Activated naive CD8-positive, alpha-beta T cell treated with anti-CD3 and anti-CD28 coated beads for 36 hours (primary cell): ENCODE measurements around the gene MINDY4. TPM values are rescaled to one million over a fixed set of nuclear protein-coding genes. Genes with fewer than 3 reads are reported as not detected.

Experiments
- DNase-seq: peaks from one replicate; pipeline ENCODE4 v3.0.0; 2021
- H3K27ac Mint-ChIP-seq: one replicate; pipeline ENCODE4 v1.8.0; 2022; ENCODE audit warnings: mild to moderate bottlenecking, moderate library complexity, mixed read lengths
- H3K27me3 Mint-ChIP-seq: one replicate; pipeline ENCODE4 v1.8.0; 2022; ENCODE audit warnings: mild to moderate bottlenecking, mixed read lengths
- H3K36me3 Mint-ChIP-seq: one replicate; pipeline ENCODE4 v1.8.0; 2021; ENCODE audit warnings: mild to moderate bottlenecking, mixed read lengths
- H3K4me1 Mint-ChIP-seq: one replicate; pipeline ENCODE4 v1.8.0; 2021; ENCODE audit warnings: mixed read lengths
- H3K4me3 Mint-ChIP-seq: one replicate; pipeline ENCODE4 v1.8.0; 2022; ENCODE audit warnings: mild to moderate bottlenecking, moderate library complexity, mixed read lengths
- H3K9me3 Mint-ChIP-seq: one replicate; pipeline ENCODE4 v1.8.0; 2022; ENCODE audit warnings: mixed read lengths
- total RNA-seq, 2 experiments: library from RNA; stranded (reverse); gene quantifications; one replicate each; pipeline ENCODE4 v1.2.3, GENCODE V29; 2021

MINDY4 gene
- total RNA-seq, 2 experiments from 2014 or later: 1.6 to 2.0 TPM

DNA sequence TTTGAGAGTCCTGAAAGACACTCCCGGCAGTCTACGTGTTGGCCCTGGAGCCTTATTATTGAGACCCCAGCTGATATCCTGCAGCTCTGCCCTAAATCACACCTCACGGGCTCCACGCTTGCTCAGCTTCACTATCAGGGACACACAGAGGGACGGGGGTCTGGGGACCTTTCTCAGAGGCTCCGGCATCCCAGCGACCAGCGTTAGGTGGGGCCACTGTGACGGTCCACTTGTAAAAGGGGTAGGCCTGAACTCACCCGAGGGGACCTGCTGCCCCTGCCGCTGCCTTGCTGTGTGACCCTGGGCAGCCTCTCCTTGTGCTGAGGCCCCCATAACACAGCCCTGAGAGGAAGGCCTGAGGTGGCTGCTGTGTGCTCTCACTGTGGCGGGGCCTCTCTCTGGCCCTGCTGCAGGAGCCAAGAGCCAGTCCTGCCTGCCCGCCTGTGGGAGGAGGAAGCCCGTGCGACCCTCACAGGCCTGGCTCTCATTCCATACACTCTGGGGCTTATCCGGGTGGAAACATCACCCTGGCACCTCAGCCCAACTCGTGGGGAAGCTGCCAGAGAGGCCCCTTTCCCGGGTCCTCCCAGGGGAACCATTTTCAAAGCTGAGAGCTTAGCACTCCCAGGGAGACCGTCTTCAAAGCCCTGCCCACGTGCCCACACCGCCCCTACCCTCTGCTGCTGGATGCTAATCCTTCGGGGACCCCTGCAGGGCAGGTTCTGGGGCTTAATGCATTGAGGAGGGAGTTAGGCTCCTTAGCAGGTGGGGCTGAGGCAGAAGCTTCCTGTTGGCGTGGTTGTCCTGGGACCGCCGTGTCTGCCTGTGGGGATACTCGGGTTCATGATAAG is 162.1 kb downstream of the MINDY4 start:
- Mint-ChIP-seq H3K27me3 (peaks cover 6% of the 10 kb centered on the region), H3K9me3 (no peaks in the 10 kb centered on the region), H3K4me3 (no peak overlapping the region), H3K27ac (no peak overlapping the region), H3K4me1 (no peaks in the 10 kb centered on the region), H3K36me3 (no peaks in the 10 kb centered on the region)
- no peak for DNase-seq

DNA sequence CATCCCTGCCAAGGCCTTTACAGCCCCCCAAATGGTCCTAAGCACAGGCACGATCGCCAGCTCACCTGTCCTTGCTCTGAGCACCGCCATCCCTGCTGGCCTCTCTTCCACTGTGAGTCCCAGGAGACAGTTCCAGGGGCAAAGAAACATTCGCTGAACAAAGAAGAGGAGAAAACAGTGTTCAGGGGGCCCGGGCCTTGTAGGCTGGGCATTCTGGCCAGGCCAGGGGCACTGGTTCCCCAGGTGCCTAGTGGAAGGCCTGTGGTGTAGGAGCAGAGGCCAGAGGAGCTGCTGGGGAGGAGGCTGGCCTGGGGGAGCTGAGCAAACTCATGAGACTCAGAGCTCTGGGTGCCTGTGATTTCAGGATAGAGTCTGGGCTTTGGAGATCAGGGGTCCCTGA is 163.0 kb downstream of the MINDY4 start:
- H3K9me3 Mint-ChIP-seq: no peaks in the 10 kb centered on the region

DNA sequence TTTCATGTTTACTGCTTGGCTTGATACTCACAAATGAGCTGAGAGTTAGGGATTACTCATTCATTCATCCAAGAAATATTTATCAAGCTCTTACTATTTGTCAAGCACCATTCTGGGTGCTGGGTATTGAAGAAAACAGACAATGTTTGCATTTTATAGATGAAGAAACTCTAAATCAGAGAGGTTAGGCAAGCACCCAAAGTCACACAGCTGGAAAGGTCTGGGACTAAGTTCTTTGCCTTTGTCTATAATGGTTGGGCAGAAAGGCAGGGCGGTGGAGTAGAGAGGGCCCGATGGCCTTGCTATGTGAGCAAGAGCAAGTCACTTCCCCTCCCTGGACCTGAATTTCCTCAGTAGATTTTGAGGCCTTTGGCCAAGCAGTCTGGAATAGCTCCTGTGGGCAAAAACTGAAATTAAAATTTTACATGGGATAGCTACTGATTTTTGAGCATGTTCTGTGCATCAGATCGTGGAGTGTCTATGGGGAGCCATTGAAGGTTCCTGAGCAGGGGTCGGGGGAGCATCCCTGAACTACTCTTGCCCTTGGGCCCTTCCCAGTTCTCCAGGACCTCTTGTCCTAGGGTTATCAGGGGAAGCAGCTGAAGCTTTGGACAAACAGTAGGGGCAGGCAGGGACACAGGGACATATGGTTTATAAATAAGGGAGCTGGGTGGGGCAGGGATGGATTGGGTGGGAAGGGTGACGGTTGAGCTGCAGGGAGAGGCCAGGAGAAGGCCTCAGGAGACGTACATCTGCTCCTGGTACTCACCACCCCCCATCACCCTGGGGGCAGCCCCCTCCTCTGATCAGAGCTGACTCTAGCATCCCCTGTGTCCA is 163.7 kb downstream of the MINDY4 start:
- Mint-ChIP-seq H3K27me3 (peaks cover 14% of the 10 kb centered on the region), H3K9me3 (peaks cover 1% of the 10 kb centered on the region), H3K27ac (no peak overlapping the region), H3K4me3 (no peak overlapping the region), H3K36me3 (no peaks in the 10 kb centered on the region), H3K4me1 (no peaks in the 10 kb centered on the region)
- no peak for DNase-seq

More for the DNA sequence above, 163.0 kb downstream of the MINDY4 start:
- Mint-ChIP-seq H3K4me3 (no peak overlapping the region), H3K4me1 (no peaks in the 10 kb centered on the region), H3K27me3 (peaks cover 7% of the 10 kb centered on the region), H3K36me3 (no peaks in the 10 kb centered on the region), H3K27ac (no peak overlapping the region)
- DNase-seq: no peak

DNA sequence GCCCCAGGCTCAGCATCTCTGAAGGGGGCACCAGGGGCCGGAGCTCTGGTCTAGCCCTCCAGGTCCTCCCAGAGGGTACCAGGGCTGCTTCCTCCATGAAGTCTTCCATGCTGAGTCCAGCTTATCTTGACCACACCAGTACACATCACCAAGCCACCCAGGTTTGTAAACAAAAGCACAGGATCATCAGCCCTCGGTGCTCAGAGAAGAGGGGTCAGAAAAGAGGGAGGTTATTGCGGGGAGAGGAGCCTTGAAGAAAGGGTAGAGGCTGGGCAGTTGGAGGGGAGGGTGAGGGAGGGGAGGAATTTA is 164.3 kb downstream of the MINDY4 start:
- H3K27me3 Mint-ChIP-seq: peaks cover 20% of the 10 kb centered on the region
- H3K27ac Mint-ChIP-seq: no peak overlapping the region
- H3K4me3 Mint-ChIP-seq: no peak overlapping the region
- peaks cover 1% of the 10 kb centered on the region for H3K9me3 Mint-ChIP-seq
- no peaks in the 10 kb centered on the region for H3K4me1 Mint-ChIP-seq
- DNase-seq: no peak
- H3K36me3 Mint-ChIP-seq: no peaks in the 10 kb centered on the region

DNA sequence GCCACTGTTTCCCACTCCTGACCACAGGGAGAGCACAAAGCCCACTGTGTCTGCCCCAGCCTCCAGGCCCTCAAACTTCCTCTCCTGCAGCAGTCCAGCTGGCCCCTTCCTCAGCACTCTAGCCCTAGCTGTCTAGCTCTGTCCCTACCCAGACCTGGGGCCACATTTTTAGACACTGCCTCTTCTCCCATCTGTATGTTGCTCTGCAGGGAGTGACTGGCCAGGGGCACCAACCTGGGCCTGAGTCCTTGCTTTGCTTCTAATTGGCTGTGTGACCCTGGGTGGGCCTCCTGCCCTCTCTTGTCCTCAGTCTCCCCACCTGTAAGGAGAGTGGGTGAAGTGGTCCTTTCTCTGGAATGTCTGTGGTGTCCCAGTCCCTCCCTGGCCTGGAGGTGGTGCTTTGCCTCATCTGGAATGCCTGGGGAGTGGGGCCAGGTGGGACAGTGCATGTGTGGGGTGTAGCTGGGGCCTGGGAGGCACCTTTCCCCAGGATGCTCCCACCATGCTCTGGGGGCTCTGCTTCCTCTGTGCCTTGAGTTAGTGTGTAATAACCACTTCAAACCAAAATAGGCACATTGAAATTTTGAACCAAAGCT is 165.5 kb downstream of the MINDY4 start:
- no peaks in the 10 kb centered on the region for H3K4me1 Mint-ChIP-seq

DNA sequence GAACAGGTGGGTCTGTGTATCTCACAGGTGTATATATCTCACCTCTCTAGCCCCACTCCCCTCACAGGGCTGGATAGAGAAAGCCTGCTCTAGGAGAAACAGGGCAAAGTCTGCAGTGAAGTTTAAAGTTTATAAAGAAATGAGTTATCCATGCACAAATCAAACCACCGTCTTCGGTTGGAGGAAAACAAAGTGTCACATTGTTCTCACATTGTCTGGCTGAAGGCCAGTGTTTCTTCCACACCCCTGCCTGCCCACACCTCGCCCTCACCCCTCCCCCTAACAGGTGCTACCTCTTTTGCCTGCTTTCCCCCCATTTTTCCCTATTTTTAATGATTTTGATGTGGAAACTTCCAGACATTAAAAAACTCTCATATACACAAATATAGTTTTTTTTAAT is 166.2 kb downstream of the MINDY4 start:
- no peak overlapping the region for H3K27ac Mint-ChIP-seq
- H3K36me3 Mint-ChIP-seq: no peaks in the 10 kb centered on the region

More for the DNA sequence above, 165.5 kb downstream of the MINDY4 start:
- Mint-ChIP-seq H3K4me3 (no peak overlapping the region), H3K9me3 (peaks cover 1% of the 10 kb centered on the region), H3K27me3 (peaks cover 30% of the 10 kb centered on the region), H3K36me3 (no peaks in the 10 kb centered on the region), H3K27ac (no peak overlapping the region)
- no peak for DNase-seq

DNA sequence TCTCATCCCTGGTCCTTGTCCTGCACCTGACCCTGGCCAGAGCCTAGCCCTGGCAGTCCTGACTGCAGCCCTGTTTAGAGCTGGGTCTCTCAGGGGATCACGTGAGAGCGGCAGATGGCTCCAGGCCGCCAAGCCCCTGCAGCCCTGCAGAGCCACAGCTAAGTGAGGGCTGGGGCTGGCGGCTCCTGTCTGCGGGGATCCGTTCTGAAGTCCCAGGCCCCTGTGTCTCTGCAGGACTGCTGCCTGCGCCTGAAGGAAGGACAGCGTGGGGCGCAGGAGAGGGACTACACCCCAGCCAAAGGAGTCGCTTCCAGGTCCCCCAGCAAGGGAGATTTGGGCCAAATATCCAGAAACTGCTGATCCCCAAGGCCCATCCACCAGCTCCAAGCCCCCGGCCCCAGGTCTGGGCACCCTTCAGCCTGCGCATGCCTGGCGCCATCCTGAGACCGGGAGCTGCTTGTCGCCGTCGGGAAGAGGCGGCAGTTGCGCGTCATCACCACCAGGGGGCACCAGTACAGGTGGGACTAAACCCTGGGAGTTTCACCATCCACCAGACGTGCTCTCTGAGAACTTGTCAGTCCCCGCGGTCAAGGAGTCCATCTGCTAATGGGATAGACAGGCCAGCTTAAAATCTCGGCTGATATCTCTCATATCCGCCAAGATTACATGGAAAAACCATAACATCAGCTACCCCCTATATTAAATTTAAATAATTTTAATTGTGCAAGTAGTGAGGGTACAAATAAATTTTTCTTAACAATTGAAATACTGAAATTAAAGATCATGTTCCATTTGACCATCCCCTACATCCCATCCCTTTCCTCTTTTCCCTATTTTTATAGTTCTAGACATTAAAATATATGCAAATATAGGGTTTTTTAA is 167.5 kb downstream of the MINDY4 start:
- no peak overlapping the region for H3K4me3 Mint-ChIP-seq
- H3K27me3 Mint-ChIP-seq: peaks cover 40% of the 10 kb centered on the region
- no peaks in the 10 kb centered on the region for H3K36me3 Mint-ChIP-seq
- peaks cover 1% of the 10 kb centered on the region for H3K9me3 Mint-ChIP-seq
- DNase-seq: peak; percentile 68
- H3K4me1 Mint-ChIP-seq: no peaks in the 10 kb centered on the region
- no peak overlapping the region for H3K27ac Mint-ChIP-seq

More for the DNA sequence above, 166.2 kb downstream of the MINDY4 start:
- DNase-seq: no peak
- peaks cover 32% of the 10 kb centered on the region for H3K27me3 Mint-ChIP-seq
- H3K4me1 Mint-ChIP-seq: no peaks in the 10 kb centered on the region
- H3K4me3 Mint-ChIP-seq: no peak overlapping the region
- H3K9me3 Mint-ChIP-seq: peaks cover 1% of the 10 kb centered on the region

DNA sequence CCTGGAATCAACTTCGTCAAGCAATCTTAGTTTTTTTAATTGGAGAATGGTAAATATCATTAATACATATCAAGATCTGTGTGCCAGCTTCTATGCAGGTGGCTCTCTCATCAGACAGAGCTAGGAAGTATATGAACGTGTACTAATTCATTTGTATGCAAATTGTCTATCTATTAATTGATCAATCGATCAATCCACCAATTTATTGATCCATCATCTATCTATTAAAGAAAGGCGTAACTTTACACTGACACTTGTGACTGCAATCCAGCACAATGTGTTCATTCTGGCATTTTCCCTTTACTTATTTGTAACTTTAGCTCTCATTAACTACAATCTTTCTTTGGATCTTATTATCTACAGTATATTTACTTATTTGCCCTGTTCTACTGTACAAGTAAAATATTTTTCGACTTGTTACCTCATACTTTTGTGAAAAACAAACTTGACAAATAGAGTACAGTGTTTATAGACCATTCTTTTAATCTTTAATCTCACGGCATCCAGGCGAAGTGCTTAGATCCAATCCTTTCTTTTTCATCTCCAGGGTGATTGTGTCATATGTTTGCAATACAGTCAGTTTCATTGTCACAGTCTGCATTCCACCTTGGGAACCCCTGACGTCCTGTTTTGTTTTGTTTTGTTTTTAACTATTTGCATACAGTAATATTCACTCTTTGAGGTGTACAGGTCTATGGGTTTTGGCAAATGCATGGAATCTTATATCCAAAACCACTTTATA is 170.5 kb downstream of the MINDY4 start:
- H3K9me3 Mint-ChIP-seq: peaks cover 8% of the 10 kb centered on the region
- no peaks in the 10 kb centered on the region for H3K4me1 Mint-ChIP-seq
- DNase-seq: no peak
- H3K4me3 Mint-ChIP-seq: no peak overlapping the region
- no peak overlapping the region for H3K27ac Mint-ChIP-seq
- H3K27me3 Mint-ChIP-seq: peaks cover 56% of the 10 kb centered on the region
- no peaks in the 10 kb centered on the region for H3K36me3 Mint-ChIP-seq

Other genes with a start within 250 kb of the MINDY4 start
- 100 to 1,000 TPM; 366 to 384 TPM for gene GARS1, start 176.5 kb upstream of the MINDY4 start, total RNA-seq
- gene CRHR2, start 89.0 kb upstream of the MINDY4 start, total RNA-seq: not detected
- gene INMT, start 19.3 kb upstream of the MINDY4 start, total RNA-seq: under 1 TPM in 1 of 2 experiments, not detected in 1; 0.08 TPM
- gene AQP1, start 140.4 kb downstream of the MINDY4 start, total RNA-seq: under 1 TPM; 0.10 TPM
- not detected for gene GHRHR, start 192.5 kb downstream of the MINDY4 start, total RNA-seq